WTC11 (cell line): ENCODE data around the gene C1orf35.

Source experiments
- CREB1 ChIP-seq: sonication (generic); formaldehyde crosslinking; IDR thresholded peaks from 2 replicates; pipeline ENCODE4 v1.8.0; 2023; ENCODE audit warnings: mild to moderate bottlenecking, missing genetic modification reagents
- CTCF ChIP-seq: fragments of 200-600 bp; IDR thresholded peaks from 2 replicates; pipeline ENCODE4 v1.8.0; 2022; ENCODE audit warnings: antibody characterized with exemption
- FOXP4 ChIP-seq: sonication (generic); formaldehyde crosslinking; IDR thresholded peaks from 2 replicates; pipeline ENCODE4 v1.8.0; 2022; ENCODE audit warnings: mild to moderate bottlenecking, missing genetic modification reagents
- JUN ChIP-seq: sonication (generic); formaldehyde crosslinking; IDR thresholded peaks from 2 replicates; pipeline ENCODE4 v1.8.0; 2023; ENCODE audit warnings: mild to moderate bottlenecking, missing genetic modification reagents
- MXD4 ChIP-seq: fragments of 250-450 bp; sonication (Bioruptor Pico); IDR thresholded peaks from 2 replicates; pipeline ENCODE4 v1.8.0; 2021; ENCODE audit warnings: mild to moderate bottlenecking, moderate library complexity, borderline replicate concordance
- NFE2L1 ChIP-seq: sonication (generic); formaldehyde crosslinking; IDR thresholded peaks from 2 replicates; pipeline ENCODE4 v1.8.1; 2023; ENCODE audit warnings: missing genetic modification reagents
- NR2C2 ChIP-seq: sonication (generic); formaldehyde crosslinking; IDR thresholded peaks from 2 replicates; pipeline ENCODE4 v1.8.0; 2022; ENCODE audit warnings: mild to moderate bottlenecking, missing genetic modification reagents
- RELA ChIP-seq: sonication (generic); formaldehyde crosslinking; IDR thresholded peaks from 2 replicates; pipeline ENCODE4 v1.8.1; 2022; ENCODE audit warnings: missing genetic modification reagents, mild to moderate bottlenecking, borderline replicate concordance
- RORB ChIP-seq: fragments of 250-450 bp; sonication (Bioruptor Pico); IDR thresholded peaks from 2 replicates; pipeline ENCODE4 v1.9.0; 2021; ENCODE audit warnings: mild to moderate bottlenecking
- SMAD3 ChIP-seq: sonication (generic); formaldehyde crosslinking; IDR thresholded peaks from 2 replicates; pipeline ENCODE4 v1.8.0; 2022; ENCODE audit warnings: missing genetic modification reagents, mild to moderate bottlenecking, borderline replicate concordance
- TEAD4 ChIP-seq: sonication (generic); formaldehyde crosslinking; IDR thresholded peaks from 2 replicates; pipeline ENCODE4 v1.8.0; 2022; ENCODE audit warnings: mild to moderate bottlenecking, missing genetic modification reagents
- ZNF317 ChIP-seq: sonication (generic); formaldehyde crosslinking; IDR thresholded peaks from 2 replicates; pipeline ENCODE4 v1.8.1; 2023; ENCODE audit warnings: low read depth, mild to moderate bottlenecking, moderate library complexity, missing genetic modification reagents, borderline replicate concordance

- no peak for TF ChIP-seq CTCF
- TF ChIP-seq CREB1, result no peak
- TF ChIP-seq RELA, result no peak
- TF ChIP-seq NR2C2 (CRISPR knock-in tag), result no peak
- TF ChIP-seq NFE2L1 (CRISPR knock-in tag), result no peak
- TF ChIP-seq SMAD3 (CRISPR knock-in tag), result no peak
- no peak for TF ChIP-seq JUN (CRISPR knock-in tag)
- TF ChIP-seq RORB (CRISPR knock-in tag), result no peak
- TF ChIP-seq TEAD4 (CRISPR knock-in tag), result no peak
- TF ChIP-seq ZNF317 (CRISPR knock-in tag), result no peak
- no peak for TF ChIP-seq FOXP4 (CRISPR knock-in tag)
- no peak for TF ChIP-seq MXD4 (CRISPR knock-in tag)
Measured at GRCh38 chr1:228058949-228059633, 44.0 kb downstream of the C1orf35 start.
